Smooth muscle cell (in vitro differentiated cells): Measurements from ENCODE around the gene AKAP13. TPM values are rescaled to one million over a fixed set of nuclear protein-coding genes. Genes with fewer than 3 reads are reported as not detected.

Experiments
- DNase-seq: peaks from one replicate; lab custom pipeline; 2025; ENCODE audit not compliant: unreplicated experiment; lab: John Stamatoyannopoulos, UW
- H2AFZ ChIP-seq: fragments of 200-600 bp; sonication (generic); 2 replicates; pipeline ENCODE4 v1.6.0; 2016; ENCODE audit warnings: antibody characterized with exemption, low read depth, mild to moderate bottlenecking
- H3F3A ChIP-seq: fragments of 200-600 bp; sonication (generic); 2 replicates; pipeline ENCODE4 v1.6.0; 2017; ENCODE audit warnings: antibody characterized with exemption, low read depth
- H3K27ac ChIP-seq: fragments of 200-600 bp; sonication (generic); 2 replicates; pipeline ENCODE4 v1.5.1; 2016; ENCODE audit warnings: low read depth, mild to moderate bottlenecking
- H3K27me3 ChIP-seq: fragments of 200-600 bp; sonication (generic); 2 replicates; pipeline ENCODE4 v1.6.1; 2016; ENCODE audit warnings: low read depth, mild to moderate bottlenecking
- H3K36me3 ChIP-seq: fragments of 200-600 bp; sonication (generic); 2 replicates; pipeline ENCODE4 v1.5.1; 2016; ENCODE audit warnings: low read depth
- H3K4me1 ChIP-seq: fragments of 200-600 bp; sonication (generic); 2 replicates; pipeline ENCODE4 v1.5.1; 2016; ENCODE audit warnings: low read depth
- H3K4me2 ChIP-seq: fragments of 200-600 bp; sonication (generic); 2 replicates; pipeline ENCODE4 v1.6.0; 2016; ENCODE audit warnings: mild to moderate bottlenecking
- H3K4me3 ChIP-seq: fragments of 200-600 bp; sonication (generic); 2 replicates; pipeline ENCODE4 v1.5.1; 2016; ENCODE audit warnings: mild to moderate bottlenecking
- H3K79me2 ChIP-seq: fragments of 200-600 bp; sonication (generic); 2 replicates; pipeline ENCODE4 v1.6.0; 2016; ENCODE audit warnings: low read depth, mild to moderate bottlenecking
- H3K9ac ChIP-seq: fragments of 200-600 bp; sonication (generic); 2 replicates; pipeline ENCODE4 v1.6.0; 2016; ENCODE audit warnings: low read depth
- H3K9me3 ChIP-seq: fragments of 200-600 bp; sonication (generic); replicated peaks from 2 replicates; pipeline ENCODE4 v1.5.1; 2016; ENCODE audit warnings: low read depth
- H4K20me1 ChIP-seq: fragments of 200-600 bp; sonication (generic); 2 replicates; pipeline ENCODE4 v1.6.0; 2016; ENCODE audit warnings: low read depth
- WGBS: methylation state at CpG from one replicate; pipeline ENCODE4 v1.1.7; 2016; ENCODE audit warnings: low lambda C conversion rate; 5-methylcytosine and 5-hydroxymethylcytosine counted together
- polyA plus RNA-seq: library from polyadenylated mRNA; unstranded; fragments of >200 nt; fragmentation: Nextera tagmentation; extraction: Ambion mirVana; gene quantifications from 2 replicates; pipeline ENCODE4 v1.2.1, GENCODE V29; 2016
- total RNA-seq: library from RNA; depleted of rRNA; stranded (reverse); fragments of >200 nt; gene quantifications from 2 replicates; pipeline ENCODE4 v1.2.3, GENCODE V29; 2014
- TF ChIP-seq, protein P1 (sequence below): fragments of 200-600 bp; sonication (generic); IDR thresholded peaks from 2 replicates; pipeline ENCODE4 v1.5.1; 2017; ENCODE audit warnings: borderline replicate concordance, mild to moderate bottlenecking, antibody characterized with exemption; ENCODE audit not compliant: insufficient read depth, poor library complexity, severe bottlenecking

The AKAP13 gene
- total and polyA plus RNA-seq, 2 experiments from 2014 or later = 43.3 to 63.5 TPM

DNA sequence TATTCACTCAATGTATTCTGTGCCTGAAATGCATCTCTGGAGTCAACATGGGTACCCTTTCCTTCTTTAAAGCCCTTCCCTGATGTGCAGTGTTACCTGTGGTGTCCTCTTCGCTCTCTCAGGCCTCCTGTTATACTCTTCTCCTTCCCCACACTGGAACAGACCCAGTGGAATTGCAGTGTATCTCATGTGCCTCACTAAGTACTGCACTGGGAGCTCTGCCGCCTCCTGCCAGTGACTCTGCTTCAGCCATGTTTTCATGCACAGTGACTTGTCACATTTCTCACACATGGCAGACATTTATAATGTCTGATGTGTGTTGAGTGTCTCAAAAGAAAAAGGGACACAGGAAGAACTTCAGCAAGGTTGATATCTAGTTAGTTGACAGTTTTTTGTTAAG lies 223.3 kb downstream of the AKAP13 start:
- peaks cover 6% of the 10 kb centered on the region for H3K79me2 ChIP-seq
- DNase-seq = no peak
- TF ChIP-seq, protein P1, sequence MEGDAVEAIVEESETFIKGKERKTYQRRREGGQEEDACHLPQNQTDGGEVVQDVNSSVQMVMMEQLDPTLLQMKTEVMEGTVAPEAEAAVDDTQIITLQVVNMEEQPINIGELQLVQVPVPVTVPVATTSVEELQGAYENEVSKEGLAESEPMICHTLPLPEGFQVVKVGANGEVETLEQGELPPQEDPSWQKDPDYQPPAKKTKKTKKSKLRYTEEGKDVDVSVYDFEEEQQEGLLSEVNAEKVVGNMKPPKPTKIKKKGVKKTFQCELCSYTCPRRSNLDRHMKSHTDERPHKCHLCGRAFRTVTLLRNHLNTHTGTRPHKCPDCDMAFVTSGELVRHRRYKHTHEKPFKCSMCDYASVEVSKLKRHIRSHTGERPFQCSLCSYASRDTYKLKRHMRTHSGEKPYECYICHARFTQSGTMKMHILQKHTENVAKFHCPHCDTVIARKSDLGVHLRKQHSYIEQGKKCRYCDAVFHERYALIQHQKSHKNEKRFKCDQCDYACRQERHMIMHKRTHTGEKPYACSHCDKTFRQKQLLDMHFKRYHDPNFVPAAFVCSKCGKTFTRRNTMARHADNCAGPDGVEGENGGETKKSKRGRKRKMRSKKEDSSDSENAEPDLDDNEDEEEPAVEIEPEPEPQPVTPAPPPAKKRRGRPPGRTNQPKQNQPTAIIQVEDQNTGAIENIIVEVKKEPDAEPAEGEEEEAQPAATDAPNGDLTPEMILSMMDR = no peak
- H3K9ac ChIP-seq = no peak overlapping the region
- H3K36me3 ChIP-seq = no peaks in the 10 kb centered on the region
- no peaks in the 10 kb centered on the region for H3K9me3 ChIP-seq
- 93% methylated on average over 2 of the region's 2 CpGs for WGBS
- no peak overlapping the region for H3K4me3 ChIP-seq
- peaks cover 2% of the 10 kb centered on the region for H4K20me1 ChIP-seq
- peaks cover 22% of the 10 kb centered on the region for H3F3A ChIP-seq
- no peak overlapping the region for H3K4me2 ChIP-seq
- peak overlapping the region; percentile 18 for H3K27ac ChIP-seq
- peaks cover 15% of the 10 kb centered on the region for H3K4me1 ChIP-seq
- no peak overlapping the region for H2AFZ ChIP-seq
- no peaks in the 10 kb centered on the region for H3K27me3 ChIP-seq

GRCh38 chr15:85604194-85604593 lies 223.8 kb downstream of the AKAP13 start:
- no peak overlapping the region for H2AFZ ChIP-seq
- 96% methylated on average over 3 of the region's 3 CpGs for WGBS
- H3K79me2 ChIP-seq = peaks cover 6% of the 10 kb centered on the region
- TF ChIP-seq, protein P1 = no peak
- H3K36me3 ChIP-seq = no peaks in the 10 kb centered on the region
- H3K9me3 ChIP-seq = no peaks in the 10 kb centered on the region
- H3K9ac ChIP-seq = no peak overlapping the region
- H4K20me1 ChIP-seq = no peaks in the 10 kb centered on the region
- no peak overlapping the region for H3K4me3 ChIP-seq
- peaks cover 12% of the 10 kb centered on the region for H3K4me1 ChIP-seq
- H3K4me2 ChIP-seq = no peak overlapping the region
- H3K27ac ChIP-seq = peak overlapping the region; percentile 18
- H3K27me3 ChIP-seq = no peaks in the 10 kb centered on the region
- H3F3A ChIP-seq = peaks cover 22% of the 10 kb centered on the region
- DNase-seq = no peak

DNA sequence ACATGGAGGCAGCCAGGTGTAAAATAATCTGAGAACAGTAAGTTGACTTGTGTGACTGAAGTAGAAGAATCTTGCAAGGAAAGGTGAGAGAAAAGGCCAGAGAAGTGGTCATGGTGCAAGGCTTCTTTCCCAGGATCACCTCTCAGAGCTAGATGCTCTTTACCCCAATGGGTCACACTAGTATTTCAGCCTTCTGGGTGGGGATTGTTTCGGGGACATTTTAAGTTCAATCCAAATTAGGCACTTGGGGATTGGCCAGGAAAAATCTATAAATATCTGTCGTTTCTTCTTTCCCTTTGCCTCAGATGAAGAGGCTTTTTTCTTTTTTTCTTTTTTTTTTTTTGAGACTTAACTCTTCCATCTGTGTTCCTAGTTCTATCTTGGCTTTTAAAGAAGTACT lies 226.3 kb downstream of the AKAP13 start:
- Histone ChIP-seq H3K27ac (peak overlapping the region; percentile 92), H3K79me2 (peaks cover 6% of the 10 kb centered on the region), H3K4me2 (peak overlapping the region; percentile 66), H3K9me3 (no peaks in the 10 kb centered on the region), H3K9ac (peak overlapping the region; percentile 8), H4K20me1 (no peaks in the 10 kb centered on the region), H2AFZ (no peak overlapping the region), H3K36me3 (no peaks in the 10 kb centered on the region), H3K4me3 (no peak overlapping the region), H3K27me3 (no peaks in the 10 kb centered on the region), H3K4me1 (peaks cover 12% of the 10 kb centered on the region), H3F3A (peaks cover 22% of the 10 kb centered on the region)
- no peak for DNase-seq
- TF ChIP-seq, protein P1 = no peak
- 64% methylated on average over 2 of the region's 2 CpGs for WGBS

- Histone ChIP-seq H3K79me2 (peaks cover 6% of the 10 kb centered on the region), H3K4me2 (peak overlapping the region; percentile 66)
These were observed 226.9 kb downstream of the AKAP13 start for GRCh38 chr15:85607141-85607806.

More at GRCh38 chr15:85607141-85607806, 226.9 kb downstream of the AKAP13 start:
- Histone ChIP-seq H2AFZ (no peak overlapping the region), H3F3A (peaks cover 22% of the 10 kb centered on the region), H3K4me3 (no peak overlapping the region), H3K9me3 (no peaks in the 10 kb centered on the region), H3K4me1 (peaks cover 12% of the 10 kb centered on the region), H3K27ac (peak overlapping the region; percentile 92), H3K36me3 (no peaks in the 10 kb centered on the region), H3K27me3 (no peaks in the 10 kb centered on the region), H4K20me1 (no peaks in the 10 kb centered on the region), H3K9ac (peak overlapping the region; percentile 8)
- 13% methylated on average over 2 of the region's 2 CpGs for WGBS
- TF ChIP-seq, protein P1 = no peak
- no peak for DNase-seq
